HG03432 (cell line): Measurements from ENCODE around the gene MLF1.
A peak's percentile ranks its signal among the peaks of the same experiment; 100 is the strongest.
"Not testable (repeated sequence)": the region's sequence is repeated elsewhere in the genome, so short reads cannot be mapped to it uniquely, and the experiment has no call there.

Source experiments
- ATAC-seq: cut with Tn5 transposase; IDR thresholded peaks from one replicate; pipeline ENCODE4 v1.9.1; 2021; ENCODE audit warnings: mild to moderate bottlenecking, moderate library complexity; ENCODE audit not compliant: unreplicated experiment

The MLF1 gene, protein sequence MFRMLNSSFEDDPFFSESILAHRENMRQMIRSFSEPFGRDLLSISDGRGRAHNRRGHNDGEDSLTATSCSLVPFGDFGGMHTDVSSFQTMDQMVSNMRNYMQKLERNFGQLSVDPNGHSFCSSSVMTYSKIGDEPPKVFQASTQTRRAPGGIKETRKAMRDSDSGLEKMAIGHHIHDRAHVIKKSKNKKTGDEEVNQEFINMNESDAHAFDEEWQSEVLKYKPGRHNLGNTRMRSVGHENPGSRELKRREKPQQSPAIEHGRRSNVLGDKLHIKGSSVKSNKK

DNA sequence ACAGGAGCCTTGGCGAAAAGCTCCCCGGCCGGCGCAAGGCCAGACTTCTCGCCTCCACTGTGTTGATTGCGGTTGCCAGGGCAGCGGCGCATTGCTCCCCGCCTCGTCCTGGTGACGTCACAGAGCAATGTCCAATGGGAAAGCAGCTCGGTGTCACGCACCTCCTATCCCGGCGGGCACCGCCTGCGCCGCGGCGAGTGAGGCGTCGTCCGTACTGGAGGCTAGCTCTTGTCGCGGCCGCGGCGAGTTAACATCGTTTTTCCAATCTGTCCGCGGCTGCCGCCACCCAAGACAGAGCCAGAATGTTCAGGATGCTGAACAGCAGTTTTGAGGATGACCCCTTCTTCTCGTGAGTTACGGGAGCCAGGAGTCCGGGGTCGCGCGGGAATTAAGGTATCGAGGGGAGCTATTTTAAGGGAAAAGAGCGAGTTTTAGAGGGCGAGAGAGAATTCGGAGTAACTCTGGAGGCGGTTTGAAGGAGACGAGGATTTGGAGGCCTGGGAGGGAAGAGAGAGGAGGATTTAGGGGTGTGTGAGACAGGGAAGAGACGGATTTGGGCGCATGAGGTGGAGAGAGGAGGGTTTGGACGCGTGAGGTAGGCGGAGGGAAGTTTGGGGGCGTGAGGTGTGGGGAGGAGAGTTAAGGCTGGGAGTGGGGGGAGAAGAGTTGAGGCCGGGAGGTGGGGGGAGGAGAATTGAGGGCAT lies at the start of gene MLF1:
MLF1 (plus strand) TSS at position 196 of the 704 bp plus-strand sequence; CDS start at position 303, 107 bp downstream.
- ATAC-seq, result peak; percentile 100

DNA sequence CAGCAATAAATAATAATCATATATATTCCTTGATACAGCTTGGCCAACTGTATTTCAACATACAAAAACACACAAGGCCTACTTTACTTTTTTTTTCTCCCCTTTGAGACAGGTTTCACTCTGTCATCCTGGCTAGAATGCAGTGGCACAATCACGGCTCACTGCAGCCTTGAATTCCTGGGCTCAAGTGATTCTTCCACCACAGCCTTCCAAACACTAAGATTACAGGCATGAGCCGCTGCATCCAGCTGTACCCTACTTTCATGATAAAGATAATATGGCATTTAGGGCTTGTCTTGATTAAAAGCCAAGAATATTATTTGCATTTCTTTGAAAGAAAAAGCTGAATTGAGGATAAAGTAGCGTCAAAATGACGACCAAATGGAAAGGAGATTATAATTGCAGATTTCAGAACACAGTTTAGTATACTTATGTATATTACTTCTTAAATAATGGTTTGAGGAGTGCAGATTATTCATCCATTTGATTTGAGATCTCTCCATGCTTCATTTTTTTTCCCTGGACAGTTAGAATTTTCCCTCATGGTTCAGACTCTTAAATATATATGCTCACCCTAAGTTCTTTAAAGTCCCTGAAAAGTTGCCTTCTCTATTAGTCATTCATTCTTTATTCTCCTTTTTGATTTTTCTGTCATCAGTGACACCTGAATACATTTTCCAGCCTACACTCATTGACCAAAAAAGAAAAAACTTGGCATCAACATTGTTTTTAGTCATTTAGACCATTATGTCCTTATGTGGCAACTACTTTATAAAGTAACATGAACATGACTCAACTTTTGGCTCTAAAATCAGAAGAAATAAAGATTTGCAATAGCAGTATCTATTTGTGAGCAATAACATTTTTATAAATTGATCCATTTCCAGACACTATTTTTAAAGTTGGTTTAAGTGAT lies 48.5 kb upstream of the MLF1 start:
- ATAC-seq, result no peak

DNA sequence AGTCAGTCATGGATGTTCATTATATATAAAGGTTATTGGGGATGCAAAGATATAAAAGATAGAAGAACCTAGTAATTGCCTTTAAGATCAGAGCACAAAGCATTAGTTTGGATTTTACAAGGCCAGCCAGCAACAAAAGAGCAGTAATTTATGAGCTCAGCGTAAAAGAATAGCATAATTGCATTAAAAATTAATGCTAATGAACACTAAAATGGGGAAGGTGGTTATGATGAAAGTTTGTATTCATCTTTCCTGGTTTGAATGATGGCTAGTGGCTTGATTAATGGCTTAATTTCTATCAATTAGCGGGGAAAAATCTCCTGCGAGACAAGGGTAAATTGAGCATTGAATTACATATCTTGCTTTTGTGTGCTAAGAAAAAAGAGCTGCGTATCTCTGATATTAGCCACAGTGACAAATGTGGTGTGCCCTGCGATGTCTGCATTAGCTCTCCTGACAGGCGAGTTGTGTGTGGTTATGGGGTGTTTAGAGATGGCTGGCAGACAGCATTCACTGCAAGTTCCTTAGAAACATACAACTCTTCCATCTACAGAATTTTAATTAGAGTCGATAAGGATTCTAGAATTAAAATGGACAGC lies 42.8 kb upstream of the MLF1 start:
- no peak for ATAC-seq

DNA sequence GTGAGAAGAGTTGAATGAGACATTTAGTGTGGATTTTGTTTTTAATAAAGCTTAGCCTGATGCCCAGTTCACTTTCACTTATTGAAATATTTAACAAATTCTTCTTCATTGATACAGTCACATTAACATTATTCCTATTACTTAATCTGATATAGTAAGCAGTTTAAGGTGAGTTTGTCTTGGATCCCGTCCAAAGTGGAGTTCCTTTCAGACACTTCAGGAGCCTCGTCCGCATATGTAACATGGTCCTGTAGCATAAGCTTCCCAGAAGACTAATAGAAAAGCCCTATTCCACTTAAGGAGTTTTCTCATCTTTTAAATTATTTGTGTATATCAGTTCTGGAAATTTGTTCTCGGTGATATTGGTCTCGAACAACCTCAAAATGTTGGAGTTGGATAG lies 39.7 kb upstream of the MLF1 start:
- no peak for ATAC-seq

DNA sequence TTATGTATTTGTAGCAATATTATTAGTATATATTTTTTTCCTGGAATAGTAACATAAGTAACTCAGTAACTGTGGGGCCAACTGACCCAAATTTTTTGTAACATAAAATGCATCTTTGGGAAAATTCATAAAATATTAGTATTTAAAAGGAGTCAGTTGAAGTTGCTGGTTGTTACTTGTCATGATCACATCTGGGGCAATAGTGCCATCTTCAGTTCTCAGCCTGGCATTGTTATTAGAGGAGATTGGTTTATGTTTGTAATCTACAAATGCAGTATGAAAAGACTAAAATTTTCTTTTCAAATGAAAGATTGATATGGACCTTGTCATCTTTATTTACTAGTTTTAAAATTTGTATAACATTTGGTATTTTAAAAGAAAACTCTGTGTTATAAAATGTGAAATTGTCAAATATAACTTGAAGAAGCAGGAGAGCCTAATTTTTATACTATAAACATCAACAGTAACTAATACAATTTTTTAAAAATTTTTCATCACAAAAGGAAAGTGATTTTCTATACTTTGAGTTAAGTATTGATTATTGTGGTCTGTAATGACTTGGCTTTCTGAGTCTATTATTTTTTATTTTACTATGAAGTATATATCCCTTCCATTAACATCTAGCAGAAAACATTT lies 38.8 kb upstream of the MLF1 start:
- ATAC-seq, result peak; percentile 67

DNA sequence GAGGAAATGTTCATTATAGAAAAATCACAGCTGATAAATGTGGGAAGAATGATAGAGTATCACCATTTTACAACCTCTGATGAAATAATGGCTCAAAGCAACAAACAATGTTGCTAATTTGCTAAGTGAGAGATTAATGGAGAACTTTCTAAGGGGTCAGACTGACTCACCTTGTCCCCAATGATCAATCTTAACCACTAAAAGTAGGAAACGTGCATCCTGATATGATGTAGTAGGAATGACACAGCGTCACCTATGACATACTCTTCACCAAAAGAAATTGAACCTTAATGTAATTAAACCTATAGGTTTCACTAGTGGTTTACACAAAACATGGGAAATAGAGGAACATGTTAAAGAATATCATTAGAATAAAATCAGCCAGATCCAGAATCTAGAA lies 35.1 kb upstream of the MLF1 start:
- no peak for ATAC-seq

DNA sequence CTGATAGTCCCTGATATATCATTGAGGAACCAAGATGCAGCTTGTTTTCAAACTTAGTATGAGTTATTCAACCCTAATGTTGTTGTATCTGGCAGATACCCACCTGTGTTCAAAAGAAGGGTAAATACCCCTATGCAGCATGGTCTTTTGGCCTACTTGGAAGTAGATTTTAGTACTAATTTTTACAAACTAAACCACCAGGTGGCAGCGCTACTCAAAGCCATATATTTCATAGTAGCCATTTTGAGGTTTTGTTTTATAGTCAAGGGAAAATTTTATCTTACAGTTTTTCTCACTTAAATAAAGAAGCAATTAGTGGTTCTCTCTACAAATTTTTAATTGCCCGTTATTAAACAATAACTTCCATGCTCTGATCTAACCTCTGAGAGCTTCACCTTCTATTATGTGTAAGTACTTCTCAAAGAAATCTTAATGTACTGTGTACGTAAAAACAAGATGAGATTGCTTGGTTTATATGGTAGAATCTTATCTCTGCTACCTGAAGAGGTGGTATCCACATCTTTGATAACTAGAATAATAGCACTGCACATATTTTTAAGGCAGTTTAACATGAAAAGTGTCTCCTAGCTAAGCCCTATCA lies 31.5 kb upstream of the MLF1 start:
- peak; percentile 70 for ATAC-seq

DNA sequence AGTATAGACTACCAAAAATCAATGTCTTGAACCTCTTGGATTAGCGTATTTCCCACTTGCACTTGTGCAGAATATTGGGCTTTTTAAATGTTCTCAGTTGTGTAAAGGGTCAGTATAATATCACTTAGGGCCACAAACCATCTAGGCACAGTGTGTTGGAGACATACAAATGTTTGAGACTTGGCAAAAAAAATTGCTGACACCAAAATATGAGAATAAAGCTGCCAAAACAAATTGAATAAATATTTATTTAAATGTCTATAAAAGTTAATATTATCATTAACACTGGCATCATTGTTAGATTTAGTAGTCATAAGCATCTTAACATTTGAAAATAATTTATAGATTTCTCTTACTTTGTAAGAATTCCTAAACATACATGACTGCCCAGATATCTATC lies 30.9 kb upstream of the MLF1 start:
- no peak for ATAC-seq

DNA sequence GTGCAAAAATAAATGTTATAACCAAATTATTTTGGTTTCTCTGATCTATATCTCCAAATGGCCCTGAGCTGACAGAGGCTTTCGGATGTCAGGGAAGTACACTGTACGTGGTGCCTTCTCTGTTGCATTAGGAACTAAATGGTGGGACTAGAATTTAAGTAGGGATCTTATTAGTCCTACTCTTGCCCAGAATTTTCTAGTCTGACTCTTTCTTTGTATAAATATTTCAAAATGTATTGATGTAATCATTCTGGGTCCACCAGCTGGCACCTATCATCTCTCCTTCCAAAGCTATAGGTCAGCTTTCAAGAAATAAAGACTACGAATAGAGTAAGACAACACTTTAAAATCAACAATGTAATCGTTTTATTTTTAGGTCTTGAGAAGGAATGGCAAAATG lies 22.3 kb upstream of the MLF1 start:
- no peak for ATAC-seq

DNA sequence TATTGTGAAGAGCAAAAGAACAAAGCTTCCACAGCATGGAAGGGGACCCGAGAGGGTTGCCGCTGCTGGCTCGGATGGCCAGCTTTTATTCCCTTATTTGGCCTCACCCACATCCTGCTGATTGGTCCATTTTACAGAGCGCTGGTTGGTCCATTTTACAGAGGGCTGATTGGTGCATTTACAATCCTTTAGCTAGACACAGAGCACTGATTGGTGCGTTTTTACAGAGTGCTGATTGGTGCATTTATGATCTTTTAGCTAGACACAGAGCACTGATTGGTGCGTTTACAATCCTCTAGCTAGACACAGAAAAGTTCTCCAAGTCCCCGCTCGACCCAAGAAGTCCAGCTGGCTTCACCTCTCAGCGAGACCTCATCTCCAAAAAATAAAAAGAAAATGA lies 21.1 kb upstream of the MLF1 start:
- ATAC-seq, result not testable (repeated sequence)

DNA sequence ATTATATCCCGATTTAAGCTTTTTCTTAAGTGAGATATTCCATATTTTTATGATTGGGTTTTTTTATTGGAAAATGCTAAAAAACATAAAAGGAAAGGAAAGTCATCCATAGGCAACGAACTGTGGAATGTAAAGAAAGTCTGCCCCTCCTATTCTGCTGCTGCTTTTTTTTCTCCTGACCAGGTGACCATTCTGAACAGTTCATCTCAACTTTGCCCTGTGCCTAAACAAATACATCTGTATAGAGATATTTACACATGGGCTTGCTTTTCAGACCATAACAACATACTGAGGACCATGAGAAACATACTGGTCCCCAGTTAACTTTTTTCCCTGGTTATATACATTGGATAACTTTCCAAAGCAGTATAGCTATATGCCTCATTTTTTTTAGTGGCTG lies 18.9 kb upstream of the MLF1 start:
- no peak for ATAC-seq

DNA sequence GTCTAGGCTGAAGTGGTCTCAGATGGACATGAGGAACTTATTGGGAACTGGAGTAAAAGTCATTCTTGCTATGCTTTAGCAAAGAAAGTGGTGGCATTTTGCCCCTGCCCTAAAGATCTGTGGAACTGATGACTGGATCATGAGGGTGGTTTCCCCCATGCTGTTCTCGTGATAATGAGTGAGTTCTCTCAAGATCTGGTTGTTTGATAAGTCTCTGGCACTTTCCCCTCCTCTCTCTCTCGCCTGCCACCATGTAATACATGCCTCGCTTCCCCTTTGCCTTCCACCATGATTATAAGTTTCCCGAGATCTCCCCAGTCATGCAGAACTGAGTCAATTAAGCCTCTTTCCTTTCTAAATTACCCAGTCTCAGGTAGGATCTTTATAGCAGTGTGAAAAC lies 11.5 kb upstream of the MLF1 start:
- ATAC-seq, result no peak

DNA sequence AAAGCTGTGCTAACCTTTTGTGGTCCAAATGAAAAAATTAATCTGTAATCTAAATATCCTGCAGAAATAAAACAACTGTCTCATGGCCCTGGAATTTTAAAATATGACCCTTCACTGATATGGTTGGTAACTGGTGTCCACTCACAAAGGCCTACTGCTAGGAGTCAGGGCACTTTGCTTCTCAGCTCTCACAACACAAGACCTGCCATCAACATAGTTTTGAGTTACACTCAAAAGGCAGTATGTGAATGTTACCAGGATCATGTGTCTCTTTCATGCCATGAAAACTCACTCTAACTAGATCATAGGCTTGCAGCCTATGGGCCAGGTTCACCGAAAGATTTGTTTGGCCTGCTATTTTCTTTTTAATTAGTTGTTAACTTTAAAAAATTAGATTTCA lies 10.0 kb upstream of the MLF1 start:
- ATAC-seq, result no peak

DNA sequence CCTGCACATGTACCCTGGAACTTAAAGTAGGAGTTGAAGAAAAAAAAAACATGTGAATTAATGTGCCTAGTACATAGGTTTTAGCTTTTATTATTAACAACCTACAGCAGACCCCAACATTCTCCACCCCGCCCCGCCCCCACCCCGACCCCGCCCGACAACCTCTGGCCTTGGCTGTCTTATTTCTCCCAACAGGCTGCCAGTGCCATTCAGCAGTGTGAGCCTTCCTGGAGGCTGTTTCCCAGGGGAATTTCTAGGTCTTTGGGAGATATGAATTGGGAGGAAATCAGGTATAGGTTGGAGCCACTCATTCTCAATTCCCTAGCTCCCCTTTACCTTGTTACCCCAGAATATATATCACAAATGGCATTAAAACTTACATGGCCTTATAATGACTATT lies 8.3 kb upstream of the MLF1 start:
- ATAC-seq, result no peak

DNA sequence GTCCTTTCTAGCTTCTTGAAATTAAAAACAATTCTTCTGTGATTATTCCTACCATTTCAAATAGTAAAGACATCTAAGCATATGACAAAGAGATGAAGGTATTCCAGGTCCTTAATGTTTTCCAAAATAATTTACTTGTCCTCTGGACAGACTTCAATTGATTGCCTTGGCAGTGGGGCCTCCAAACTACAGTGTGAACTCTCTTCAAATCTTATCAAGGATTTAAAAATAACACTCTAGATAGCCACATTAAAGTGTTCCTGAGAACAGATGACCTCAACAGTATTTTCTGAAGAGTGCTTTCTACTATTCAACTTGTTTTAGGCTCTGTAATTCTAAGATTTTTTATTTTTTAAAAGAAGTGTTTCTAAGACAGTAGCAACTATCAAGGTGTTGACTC lies 7.9 kb upstream of the MLF1 start:
- no peak for ATAC-seq

DNA sequence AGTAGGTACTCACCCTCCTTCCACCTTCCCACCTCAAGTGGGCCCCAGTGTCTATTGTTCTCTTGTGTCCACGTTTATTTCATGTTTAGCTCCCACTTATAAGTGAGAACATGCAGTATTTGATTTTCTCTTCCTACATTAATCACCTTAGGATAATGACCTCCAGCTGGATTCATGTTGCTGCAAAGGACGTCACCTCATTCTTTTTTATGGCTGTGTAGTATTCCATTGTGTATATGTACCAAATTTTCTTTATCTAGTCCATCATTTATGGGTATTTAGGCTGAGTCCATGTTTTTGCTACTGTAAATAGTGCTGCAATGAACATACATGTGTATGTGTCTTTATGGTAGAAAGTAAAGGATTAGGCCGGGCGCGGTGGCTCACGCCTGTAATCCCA lies 5.9 kb upstream of the MLF1 start:
- no peak for ATAC-seq

DNA sequence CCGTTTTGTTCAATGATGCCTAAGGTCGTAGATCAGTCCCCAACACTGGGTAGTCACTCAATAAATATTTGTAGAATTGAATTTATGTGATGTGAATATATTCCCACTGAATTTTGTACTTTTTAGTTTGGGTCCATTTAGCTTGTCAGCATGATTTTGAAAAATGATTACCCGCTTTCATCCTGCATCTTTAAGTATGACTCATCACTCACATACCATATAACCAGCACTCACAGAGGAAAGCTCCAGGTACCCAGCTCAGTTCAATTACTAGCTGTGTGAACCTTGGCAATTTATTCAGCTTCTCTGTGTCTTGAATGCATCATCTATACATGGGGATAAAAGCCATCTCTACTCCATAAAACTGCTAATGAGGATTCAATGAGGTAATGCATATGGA lies 2.2 kb upstream of the MLF1 start:
- ATAC-seq, result no peak

DNA sequence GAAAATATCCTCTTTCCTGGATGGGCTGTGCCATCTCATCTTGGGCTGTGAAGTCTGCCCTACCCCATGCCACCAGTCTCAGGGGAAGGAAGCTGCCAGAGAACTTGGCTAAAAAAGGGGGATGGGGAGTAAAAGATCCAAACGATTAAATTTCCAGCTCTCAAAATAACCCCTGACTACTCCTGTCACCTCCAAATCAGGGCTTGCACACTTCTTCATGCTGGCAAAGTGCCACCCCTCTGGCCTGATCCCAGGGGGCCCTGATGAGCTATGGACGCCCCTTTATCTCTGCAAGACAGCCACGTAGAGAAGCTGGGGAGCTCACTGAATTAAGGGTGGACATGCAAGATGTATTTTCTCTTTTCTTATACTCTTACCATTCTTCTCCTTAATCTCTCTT lies 1.2 kb upstream of the MLF1 start:
- ATAC-seq, result no peak

DNA sequence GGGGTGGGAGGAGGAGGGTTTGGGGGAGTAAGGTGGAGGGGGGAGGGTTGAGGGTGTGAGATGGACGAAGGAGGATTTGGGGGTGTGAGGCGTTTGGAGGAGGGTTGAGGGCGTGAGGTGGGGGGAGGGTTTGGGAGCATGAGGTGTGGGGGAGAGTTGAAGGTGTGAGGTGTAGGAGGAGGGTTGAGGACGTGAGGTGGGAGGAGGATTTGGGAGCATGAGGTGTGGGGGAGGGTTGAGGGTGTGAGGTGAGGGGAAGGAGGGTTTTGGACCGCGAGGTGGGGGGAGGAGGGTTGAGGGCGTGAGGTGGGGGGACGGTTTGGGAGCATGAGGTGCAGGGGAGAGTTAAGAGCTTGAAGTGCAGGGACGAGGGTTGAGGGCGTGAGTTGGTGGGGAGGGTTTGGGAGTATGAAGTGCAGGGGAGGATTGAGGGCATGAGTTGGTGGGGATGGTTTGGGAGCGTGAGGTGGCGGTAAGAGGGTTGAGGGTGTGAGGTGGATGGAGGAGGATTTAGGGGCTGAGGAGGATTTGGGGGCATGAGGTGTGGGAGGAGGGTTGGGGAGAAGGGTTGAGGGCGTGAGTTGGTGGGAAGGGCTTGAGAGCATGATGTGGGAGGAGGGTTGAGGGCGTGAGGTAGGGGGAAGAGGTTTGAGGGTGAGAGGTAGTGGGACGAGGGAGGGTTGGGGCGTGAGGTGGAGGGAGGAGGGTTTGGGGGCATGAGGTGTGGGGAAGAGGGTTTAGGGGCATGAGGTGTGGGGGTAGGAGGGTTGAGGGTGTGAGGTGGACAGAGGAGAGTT lies 1.2 kb downstream of the MLF1 start:
- no peak for ATAC-seq

DNA sequence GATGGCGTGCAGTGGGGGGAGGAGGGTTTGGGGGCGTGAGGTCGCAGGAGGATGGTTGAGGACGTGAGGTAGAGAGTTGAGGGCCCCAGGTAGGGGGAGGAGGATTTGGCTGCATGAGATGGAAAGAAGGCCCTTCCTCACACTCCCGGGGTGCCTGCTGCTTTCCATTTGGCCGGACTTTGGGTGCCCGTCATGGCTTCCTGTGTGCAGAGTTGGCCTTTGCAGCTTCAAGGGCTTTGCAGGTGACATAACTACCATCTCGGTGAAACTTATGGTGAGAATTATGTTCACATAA lies 1.7 kb downstream of the MLF1 start:
- ATAC-seq, result no peak
